ENCODE results near the gene DBT. TPM values are rescaled to one million over a fixed set of nuclear protein-coding genes. Genes with fewer than 3 reads are reported as not detected.

The DBT gene
- total and polyA plus RNA-seq, 2 donors (not counting 1 experiment from before 2014, with no cell fraction given): 2.6 to 15.1 TPM

- peaks cover 6 to 36% of the 10 kb centered on the region in 2 experiments for H3K36me3 ChIP-seq (replicated peaks in 1 of 2; ENCODE audit: control extremely low read depth in 1 of 2, control insufficient read depth in 1 of 2, extremely low read depth in 1 of 2, insufficient read depth in 2 of 2, low read length in 1 of 2)
- no peak for ATAC-seq (ENCODE audit: low read depth)
- peaks cover 15 to 21% of the 10 kb centered on the region in 2 donors for H3K4me1 ChIP-seq (ENCODE audit: control insufficient read depth in 2 of 2, insufficient read depth in 2 of 2, low read length in 2 of 2)
- no peaks in the 10 kb centered on the region for H3K27me3 ChIP-seq (replicated peaks in 1 of 4; ENCODE audit: control extremely low read depth in 1 of 4, control insufficient read depth in 3 of 4, insufficient read depth in 4 of 4, low read length in 3 of 4)
- CTCF ChIA-PET: interaction anchor here (0.6 to 2.0 kb wide), 4 partner anchors 91 to 214 kb away, joined by 3 to 8 read pairs (median 4); no protein-coding TSS in a partner anchor
- no peaks in the 10 kb centered on the region for H3K9me3 ChIP-seq (ENCODE audit: control extremely low read depth in 1 of 3, control insufficient read depth in 2 of 3, insufficient read depth in 1 of 3, low read length in 2 of 3)
- H3K4me3 ChIP-seq (ENCODE audit: control extremely low read depth in 1 of 5, extremely low read depth in 1 of 5, insufficient read depth in 1 of 5, low read depth in 2 of 5, low read length in 4 of 5): peak overlapping the region; percentile 59 to 98 (median 94)
- H3K27me3 Mint-ChIP-seq: no peaks in the 10 kb centered on the region
- 8% methylated on average over 4 of the region's 8 CpGs for WGBS (ENCODE audit: insufficient coverage)
- TF ChIP-seq EZH2 (IDR thresholded peaks at IDR 0.05; ENCODE audit: borderline replicate concordance, insufficient read depth, low read depth, low read length, poor library complexity, severe bottlenecking): no peak
- TF ChIP-seq CTCF (IDR thresholded peaks at IDR 0.05): no peak
- peak overlapping the region; percentile 100 for H3K4me3 Mint-ChIP-seq
- H3K27ac ChIP-seq (ENCODE audit: low read length in 2 of 2): peak overlapping the region; percentile 58 to 81
- H3K4me1 Mint-ChIP-seq: peaks cover 38% of the 10 kb centered on the region
- no peaks in the 10 kb centered on the region for H3K9me3 Mint-ChIP-seq (ENCODE audit: insufficient read depth)
- POLR2A ChIA-PET: interaction anchor here (1.2 to 2.0 kb wide), 5 partner anchors 17 to 297 kb away, joined by 3 to 15 read pairs (median 8); partner anchors contain the start of genes DBT, SASS6, SLC35A3 and TRMT13
- H4K20me1 ChIP-seq (ENCODE audit: control insufficient read depth, insufficient read depth, low read length, poor library complexity, severe bottlenecking): peaks cover 8% of the 10 kb centered on the region
- peaks cover 53% of the 10 kb centered on the region for H3K79me2 ChIP-seq (ENCODE audit: control insufficient read depth, insufficient read depth, low read length)
- H3K4me2 ChIP-seq (replicated peaks; ENCODE audit: low read depth, low read length, poor library complexity, severe bottlenecking): peak overlapping the region; percentile 92
- peak overlapping the region; percentile 96 for H3K9ac ChIP-seq (ENCODE audit: low read length)
- H3K27ac Mint-ChIP-seq: peak overlapping the region; percentile 98
- peak overlapping the region; percentile 94 for H2AFZ ChIP-seq (ENCODE audit: insufficient read depth, low read depth, low read length, poor library complexity, severe bottlenecking)
- intact Hi-C loops (cut with micrococcal nuclease): loop anchor here (1.0 to 10.0 kb wide), 6 partner anchors 17 to 628 kb away; partner anchors contain the start of genes CDC14A, DBT, EXTL2 and SLC30A7
- DNase-seq: no peak
These were observed 17.1 kb upstream of the DBT start for GRCh38 chr1:100266741-100267140.

All from B cell (primary cell).